IPS-NIHi11 (cell line): Measurements from ENCODE around the gene HM13.
"Not testable (repeated sequence)": the region's sequence is repeated elsewhere in the genome, so short reads cannot be mapped to it uniquely, and the experiment has no call there.

ENCODE experiments used
- DNase-seq: peaks from one replicate; pipeline ENCODE4 v3.0.0; 2012; ENCODE audit warnings: mixed read lengths, low spot score

Gene HM13

GRCh38 chr20:31500527-31500926 lies 13.7 kb upstream of the HM13 start:
- no peak for DNase-seq

- DNase-seq: peak; percentile 87
Measured at GRCh38 chr20:31502884-31503673, 11.2 kb upstream of the HM13 start.

GRCh38 chr20:31505903-31506302 lies 8.3 kb upstream of the HM13 start:
- no peak for DNase-seq

GRCh38 chr20:31508517-31509244 lies 5.6 kb upstream of the HM13 start:
- DNase-seq: no peak

GRCh38 chr20:31515072-31515774 lies 981 bp downstream of the HM13 start:
- no peak for DNase-seq

GRCh38 chr20:31515775-31516107 lies 1.5 kb downstream of the HM13 start:
- no peak for DNase-seq

GRCh38 chr20:31516166-31516565 lies 1.9 kb downstream of the HM13 start:
- no peak for DNase-seq

GRCh38 chr20:31516651-31517050 lies 2.4 kb downstream of the HM13 start:
- DNase-seq: no peak

GRCh38 chr20:31517373-31517772 lies 3.1 kb downstream of the HM13 start:
- DNase-seq: peak; percentile 66

- DNase-seq: not testable (repeated sequence)
Measured at GRCh38 chr20:31521267-31521666, 7.0 kb downstream of the HM13 start.

GRCh38 chr20:31522731-31523130 lies 8.5 kb downstream of the HM13 start:
- DNase-seq: no peak

GRCh38 chr20:31523361-31524283 lies 9.4 kb downstream of the HM13 start:
- DNase-seq: no peak

- DNase-seq: no peak
Measured at GRCh38 chr20:31527266-31527665, 13.0 kb downstream of the HM13 start.

- no peak for DNase-seq
Measured at GRCh38 chr20:31535298-31535697, 21.1 kb downstream of the HM13 start.

- no peak for DNase-seq
Measured at GRCh38 chr20:31536575-31536974, 22.3 kb downstream of the HM13 start.

- no peak for DNase-seq
Measured at GRCh38 chr20:31537116-31537871, 23.1 kb downstream of the HM13 start.

GRCh38 chr20:31537890-31538289 lies 23.6 kb downstream of the HM13 start:
- DNase-seq: no peak

GRCh38 chr20:31538326-31538725 lies 24.1 kb downstream of the HM13 start:
- DNase-seq: no peak

GRCh38 chr20:31539636-31540035 lies 25.4 kb downstream of the HM13 start:
- DNase-seq: not testable (repeated sequence)

GRCh38 chr20:31540406-31540805 lies 26.2 kb downstream of the HM13 start:
- no peak for DNase-seq

GRCh38 chr20:31542201-31542842 lies 28.1 kb downstream of the HM13 start:
- peak; percentile 6 for DNase-seq
